HCT116 (cell line): ENCODE measurements around the gene HOXA13. TPM values are rescaled to one million over a fixed set of nuclear protein-coding genes. Genes with fewer than 3 reads are reported as not detected.
A peak's percentile ranks its signal among the peaks of the same experiment; 100 is the strongest.

Experiments
- ATAC-seq: fragments of 200-7000 bp; cut with Tn5 transposase; 2 replicates; pipeline ENCODE4 v1.9.1; 2020; ENCODE audit warnings: mild to moderate bottlenecking, moderate library complexity
- BruUV-seq: library from RNA; stranded (reverse); fragments of 400-500 nt; replicated peaks from 2 replicates; lab custom pipeline; 2021; lab: Mats Ljungman, UMichigan
- CTCF ChIA-PET: fragments of 300-600 bp; sonication (Branson Sonifier 250); formaldehyde crosslinking; loops from one replicate; lab custom pipeline; 2021; ENCODE audit warnings: antibody characterized with exemption; lab: Charles Lee
- POLR2A ChIA-PET: fragments of 300-600, 350-600 bp; sonication (Branson Sonifier 250); formaldehyde crosslinking; loops from one replicate; lab custom pipeline; 2021; ENCODE audit warnings: antibody characterized with exemption; lab: Charles Lee
- RAD21 ChIA-PET, 2 experiments: fragments of 300-600 bp; sonication (Branson Sonifier 250); formaldehyde crosslinking; loops; one replicate each; lab custom pipeline; 2023; ENCODE audit warnings: low total read pairs in 2 of 2; ENCODE audit not compliant: uncharacterized antibody in 2 of 2, unreplicated experiment in 2 of 2, low non-redundant PET in 1 of 2; lab: Charles Lee
- DNase-seq: peaks from one replicate; pipeline ENCODE4 v3.0.0-alpha.2; 2010; ENCODE audit warnings: low read depth, low spot score
- H2AFZ ChIP-seq: fragments of 200-600 bp; shearing (Covaris generic), sonication (generic); 2 replicates; pipeline ENCODE4 v1.6.1; 2017; ENCODE audit warnings: low read depth, mixed run types, mixed read lengths, antibody characterized with exemption, low read length; ENCODE audit not compliant: poor library complexity, severe bottlenecking
- H3K27ac ChIP-seq: 2 replicates; pipeline ENCODE4 v1.5.1; 2012; ENCODE audit warnings: low read depth, low read length
- H3K27me3 ChIP-seq: fragments of 200-600 bp; sonication (generic); 2 replicates; pipeline ENCODE4 v1.6.1; 2016; ENCODE audit warnings: mixed run types, low read length, mixed read lengths; ENCODE audit not compliant: insufficient read depth
- H3K36me3 ChIP-seq, 2 experiments: fragments of 200-500 bp in 1 of 2; fragments of 200-600 bp in 1 of 2; sonication (Bioruptor generic) in 1 of 2; sonication (generic) in 1 of 2; 2 replicates each; pipeline versions ENCODE4 v1.5.1 to v1.6.1; 2014 to 2016; ENCODE audit warnings: low read length in 2 of 2, inconsistent platforms in 1 of 2, mixed read lengths in 1 of 2, mixed run types in 1 of 2; ENCODE audit not compliant: insufficient read depth in 2 of 2, control insufficient read depth in 1 of 2
- H3K4me1 ChIP-seq, 2 experiments: fragments of 200-600 bp in 1 of 2; sonication (generic) in 1 of 2; 2 replicates each; pipeline versions ENCODE4 v1.5.1 to v1.6.1; 2012 to 2017; ENCODE audit warnings: low read length in 2 of 2, inconsistent platforms in 1 of 2, mild to moderate bottlenecking in 1 of 2, mixed read lengths in 1 of 2, mixed run types in 1 of 2, moderate library complexity in 1 of 2; ENCODE audit not compliant: insufficient read depth in 2 of 2, control insufficient read depth in 1 of 2
- H3K4me2 ChIP-seq: fragments of 200-600 bp; sonication (generic); 2 replicates; pipeline ENCODE4 v1.6.1; 2017; ENCODE audit warnings: mixed run types, low read length, mixed read lengths
- H3K4me3 ChIP-seq, 2 experiments: fragments of 200-600 bp in 1 of 2; sonication (generic) in 1 of 2; replicated peaks in 1 of 2; 2 replicates each; pipeline ENCODE4 v1.5.1; 2011 to 2016; ENCODE audit warnings: low read length in 2 of 2, control low read depth in 1 of 2, low read depth in 1 of 2, mild to moderate bottlenecking in 1 of 2, mixed read lengths in 1 of 2, mixed run types in 1 of 2
- H3K79me2 ChIP-seq: fragments of 200-600 bp; sonication (generic); 2 replicates; pipeline ENCODE4 v1.6.1; 2017; ENCODE audit warnings: mild to moderate bottlenecking, mixed run types, low read length, moderate library complexity, mixed read lengths; ENCODE audit not compliant: insufficient read depth
- H3K9ac ChIP-seq: fragments of 200-600 bp; sonication (generic); 2 replicates; pipeline ENCODE4 v1.6.1; 2016; ENCODE audit warnings: low read length, mixed read lengths
- H3K9me2 ChIP-seq: fragments of 200-600 bp; sonication (generic), shearing (Covaris generic); 2 replicates; pipeline ENCODE4 v1.6.1; 2017; ENCODE audit warnings: mixed run types, mild to moderate bottlenecking, moderate library complexity; ENCODE audit not compliant: insufficient read depth
- H3K9me3 ChIP-seq, 2 experiments: fragments of 200-500 bp in 1 of 2; fragments of 200-600 bp in 1 of 2; sonication (Bioruptor generic) in 1 of 2; sonication (generic) in 1 of 2; 2 replicates each; pipeline ENCODE4 v1.6.1; 2014 to 2017; ENCODE audit warnings: low read length in 2 of 2, mixed read lengths in 2 of 2, inconsistent platforms in 1 of 2, low read depth in 1 of 2, mild to moderate bottlenecking in 1 of 2, mixed run types in 1 of 2, moderate library complexity in 1 of 2; ENCODE audit not compliant: control insufficient read depth in 1 of 2, insufficient read depth in 1 of 2
- H4K20me1 ChIP-seq: fragments of 200-600 bp; sonication (generic), shearing (Covaris generic); 2 replicates; pipeline ENCODE4 v1.6.1; 2017; ENCODE audit warnings: mixed run types, mild to moderate bottlenecking, moderate library complexity; ENCODE audit not compliant: insufficient read depth
- CEBPB ChIP-seq: IDR thresholded peaks from 2 replicates; pipeline ENCODE4 v1.6.1; 2012; ENCODE audit warnings: low read depth
- ELF1 ChIP-seq: IDR thresholded peaks from 2 replicates; pipeline ENCODE4 v1.6.1; 2012; ENCODE audit warnings: low read depth, borderline replicate concordance
- FOSL1 ChIP-seq: IDR thresholded peaks from 2 replicates; pipeline ENCODE4 v1.6.1; 2012; ENCODE audit warnings: low read depth
- YY1 ChIP-seq: IDR thresholded peaks from 2 replicates; pipeline ENCODE4 v1.6.1; 2011; ENCODE audit warnings: low read length, low read depth, moderate library complexity, mild to moderate bottlenecking; ENCODE audit not compliant: insufficient replicate concordance; ENCODE audit errors: extremely low read depth
- intact Hi-C: fragments of 100-400 bp; cut with micrococcal nuclease; formaldehyde crosslinking; loops from 2 replicates; pipeline ENCODE4 v1.10.0; 2022
- total RNA-seq: library from RNA; stranded (reverse); gene quantifications from one replicate; pipeline ENCODE4 v1.2.1, GENCODE V29; 2021; ENCODE audit not compliant: unreplicated experiment
- TF ChIP-seq, protein P1 (sequence below), 3 experiments: fragments of 200-600 bp in 1 of 3; sonication (generic) in 1 of 3; IDR thresholded peaks in 2 of 3; conservative IDR thresholded peaks in 1 of 3; 2 replicates each; pipeline ENCODE4 v1.5.1; 2012 to 2017; ENCODE audit warnings: low read depth in 2 of 3, low read length in 2 of 3, antibody characterized with exemption in 1 of 3, borderline replicate concordance in 1 of 3, control low read depth in 1 of 3, mild to moderate bottlenecking in 1 of 3, mixed read lengths in 1 of 3, mixed run types in 1 of 3, moderate library complexity in 1 of 3; ENCODE audit not compliant: insufficient read depth in 1 of 3
- TF ChIP-seq, protein P2 (sequence below): IDR thresholded peaks from 2 replicates; pipeline ENCODE4 v1.6.1; 2011; ENCODE audit warnings: mild to moderate bottlenecking, low read length, moderate library complexity; ENCODE audit not compliant: insufficient replicate concordance; ENCODE audit errors: extremely low read depth
- TF ChIP-seq, protein P3 (sequence below): IDR thresholded peaks from 2 replicates; pipeline ENCODE4 v1.6.1; 2012; ENCODE audit warnings: low read depth

HOXA13 gene
- total RNA-seq, 1 experiment from 2014 or later: 3.6 TPM

DNA sequence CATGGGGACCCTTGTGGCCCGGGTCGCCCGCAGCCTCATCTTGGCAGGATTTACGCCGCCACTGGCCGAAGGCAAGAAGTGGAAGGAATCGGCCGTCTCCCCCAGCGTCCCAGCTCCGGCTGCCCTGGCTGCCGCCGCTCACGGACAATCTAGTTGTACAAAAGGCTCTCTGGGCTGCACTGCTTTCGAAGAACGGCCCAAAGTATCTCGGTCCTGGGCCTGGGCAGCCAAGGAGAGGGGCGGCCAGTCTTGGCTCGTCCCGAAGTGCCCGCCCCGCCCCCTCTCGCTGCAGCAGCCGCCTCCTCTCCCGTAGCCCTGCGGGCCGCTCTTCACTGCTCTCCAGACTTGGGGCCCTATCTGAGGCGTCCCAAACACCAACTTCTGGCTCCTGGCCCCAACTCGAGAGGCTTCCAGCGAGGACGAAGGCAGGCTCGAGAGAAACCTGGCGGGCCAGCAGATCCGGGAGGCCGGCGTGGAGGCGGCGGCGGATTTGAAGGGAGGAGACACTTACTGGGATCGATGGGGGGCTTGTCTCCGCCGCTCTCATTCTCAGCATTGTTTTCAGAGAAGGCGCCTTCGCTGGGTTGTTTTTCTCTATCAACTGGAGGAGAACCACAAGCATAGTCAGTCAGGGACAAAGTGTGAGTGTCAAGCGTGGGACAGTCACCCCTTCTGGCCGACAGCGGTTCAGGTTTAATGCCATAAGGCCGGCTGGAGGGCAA lies 35.4 kb downstream of the HOXA13 start:
- Histone ChIP-seq H3K4me1 (peaks cover 22 to 76% of the 10 kb centered on the region in 2 experiments), H3K4me3 (peak overlapping the region; percentile 77 to 84), H3K9ac (peak overlapping the region; percentile 89), H3K36me3 (peaks cover 0 to 4% of the 10 kb centered on the region in 2 experiments; a peak in 1 of 4 replicates), H3K4me2 (peak overlapping the region; percentile 97), H4K20me1 (no peaks in the 10 kb centered on the region), H3K9me2 (no peaks in the 10 kb centered on the region), H3K27me3 (no peaks in the 10 kb centered on the region), H3K9me3 (no peaks in the 10 kb centered on the region), H3K79me2 (peaks cover 78% of the 10 kb centered on the region), H3K27ac (peak overlapping the region; percentile 91), H2AFZ (no peak overlapping the region)
- RAD21 ChIA-PET: no interaction called here
- POLR2A ChIA-PET: interaction anchor here (1.4 kb wide), 1 partner anchor 15 kb away, joined by 4 read pairs; no protein-coding TSS in a partner anchor
- no peak for ATAC-seq
- DNase-seq: no peak
- CTCF ChIA-PET: interaction anchor here (1.4 kb wide), 1 partner anchor 14 kb away, joined by 4 read pairs; no protein-coding TSS in a partner anchor
- TF ChIP-seq, protein P1, sequence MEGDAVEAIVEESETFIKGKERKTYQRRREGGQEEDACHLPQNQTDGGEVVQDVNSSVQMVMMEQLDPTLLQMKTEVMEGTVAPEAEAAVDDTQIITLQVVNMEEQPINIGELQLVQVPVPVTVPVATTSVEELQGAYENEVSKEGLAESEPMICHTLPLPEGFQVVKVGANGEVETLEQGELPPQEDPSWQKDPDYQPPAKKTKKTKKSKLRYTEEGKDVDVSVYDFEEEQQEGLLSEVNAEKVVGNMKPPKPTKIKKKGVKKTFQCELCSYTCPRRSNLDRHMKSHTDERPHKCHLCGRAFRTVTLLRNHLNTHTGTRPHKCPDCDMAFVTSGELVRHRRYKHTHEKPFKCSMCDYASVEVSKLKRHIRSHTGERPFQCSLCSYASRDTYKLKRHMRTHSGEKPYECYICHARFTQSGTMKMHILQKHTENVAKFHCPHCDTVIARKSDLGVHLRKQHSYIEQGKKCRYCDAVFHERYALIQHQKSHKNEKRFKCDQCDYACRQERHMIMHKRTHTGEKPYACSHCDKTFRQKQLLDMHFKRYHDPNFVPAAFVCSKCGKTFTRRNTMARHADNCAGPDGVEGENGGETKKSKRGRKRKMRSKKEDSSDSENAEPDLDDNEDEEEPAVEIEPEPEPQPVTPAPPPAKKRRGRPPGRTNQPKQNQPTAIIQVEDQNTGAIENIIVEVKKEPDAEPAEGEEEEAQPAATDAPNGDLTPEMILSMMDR (IDR thresholded peaks at IDR 0.05 in 2 of 3, conservative IDR thresholded peaks at IDR 0.05 in 1 of 3; ENCODE audit: borderline replicate concordance in 1 of 3, insufficient read depth in 1 of 3, low read depth in 2 of 3, low read length in 2 of 3): peak in 2 of 3 experiments; percentile 23 to 30; a peak in 2 of 6 replicates
- TF ChIP-seq YY1: no peak
- intact Hi-C loops: loop anchor here (5.0 to 10.0 kb wide), 4 partner anchors 882 to 1597 kb away; partner anchors contain the start of genes CBX3 and HNRNPA2B1
- BruUV-seq: no TSS peak

DNA sequence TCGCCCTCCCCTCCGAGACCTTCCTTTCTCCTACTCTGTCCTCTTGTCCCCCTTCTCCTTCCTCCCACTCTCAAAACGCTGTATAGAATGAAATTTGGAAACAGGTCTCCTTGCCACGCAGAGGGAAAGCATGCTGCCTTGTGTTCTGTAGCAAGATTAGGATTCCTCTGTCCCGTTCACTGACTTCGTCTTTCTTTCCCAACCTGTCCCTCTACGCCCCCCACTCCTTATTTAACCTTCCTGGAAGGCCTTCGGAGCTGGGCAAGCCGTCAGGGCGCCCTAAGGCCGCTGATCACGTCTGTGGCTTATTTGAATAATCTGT lies 35.9 kb downstream of the HOXA13 start:
- Histone ChIP-seq H3K79me2 (peaks cover 73% of the 10 kb centered on the region), H3K4me2 (peak overlapping the region; percentile 97), H3K9me3 (no peaks in the 10 kb centered on the region), H4K20me1 (no peaks in the 10 kb centered on the region), H3K4me3 (peak overlapping the region; percentile 77 to 84), H2AFZ (no peak overlapping the region), H3K27ac (peak overlapping the region; percentile 91), H3K9me2 (no peaks in the 10 kb centered on the region), H3K4me1 (peaks cover 22 to 76% of the 10 kb centered on the region in 2 experiments), H3K9ac (peak overlapping the region; percentile 89), H3K36me3 (peaks cover 0 to 4% of the 10 kb centered on the region in 2 experiments; a peak in 1 of 4 replicates), H3K27me3 (no peaks in the 10 kb centered on the region)
- CTCF ChIA-PET: interaction anchor here (1.4 kb wide), 1 partner anchor 13 kb away, joined by 4 read pairs; no protein-coding TSS in a partner anchor
- POLR2A ChIA-PET: interaction anchor here (1.4 kb wide), 1 partner anchor 14 kb away, joined by 4 read pairs; no protein-coding TSS in a partner anchor
- intact Hi-C loops: loop anchor here (5.0 to 10.0 kb wide), 4 partner anchors 882 to 1597 kb away; partner anchors contain the start of genes CBX3 and HNRNPA2B1
- no TSS peak for BruUV-seq
- DNase-seq (no peak), ATAC-seq (no peak)
- RAD21 ChIA-PET: no interaction called here
- TF ChIP-seq ELF1 (no peak), FOSL1 (no peak), CEBPB (no peak)
- TF ChIP-seq, protein P2, sequence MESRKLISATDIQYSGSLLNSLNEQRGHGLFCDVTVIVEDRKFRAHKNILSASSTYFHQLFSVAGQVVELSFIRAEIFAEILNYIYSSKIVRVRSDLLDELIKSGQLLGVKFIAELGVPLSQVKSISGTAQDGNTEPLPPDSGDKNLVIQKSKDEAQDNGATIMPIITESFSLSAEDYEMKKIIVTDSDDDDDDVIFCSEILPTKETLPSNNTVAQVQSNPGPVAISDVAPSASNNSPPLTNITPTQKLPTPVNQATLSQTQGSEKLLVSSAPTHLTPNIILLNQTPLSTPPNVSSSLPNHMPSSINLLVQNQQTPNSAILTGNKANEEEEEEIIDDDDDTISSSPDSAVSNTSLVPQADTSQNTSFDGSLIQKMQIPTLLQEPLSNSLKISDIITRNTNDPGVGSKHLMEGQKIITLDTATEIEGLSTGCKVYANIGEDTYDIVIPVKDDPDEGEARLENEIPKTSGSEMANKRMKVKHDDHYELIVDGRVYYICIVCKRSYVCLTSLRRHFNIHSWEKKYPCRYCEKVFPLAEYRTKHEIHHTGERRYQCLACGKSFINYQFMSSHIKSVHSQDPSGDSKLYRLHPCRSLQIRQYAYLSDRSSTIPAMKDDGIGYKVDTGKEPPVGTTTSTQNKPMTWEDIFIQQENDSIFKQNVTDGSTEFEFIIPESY: no peak
- TF ChIP-seq, protein P3, sequence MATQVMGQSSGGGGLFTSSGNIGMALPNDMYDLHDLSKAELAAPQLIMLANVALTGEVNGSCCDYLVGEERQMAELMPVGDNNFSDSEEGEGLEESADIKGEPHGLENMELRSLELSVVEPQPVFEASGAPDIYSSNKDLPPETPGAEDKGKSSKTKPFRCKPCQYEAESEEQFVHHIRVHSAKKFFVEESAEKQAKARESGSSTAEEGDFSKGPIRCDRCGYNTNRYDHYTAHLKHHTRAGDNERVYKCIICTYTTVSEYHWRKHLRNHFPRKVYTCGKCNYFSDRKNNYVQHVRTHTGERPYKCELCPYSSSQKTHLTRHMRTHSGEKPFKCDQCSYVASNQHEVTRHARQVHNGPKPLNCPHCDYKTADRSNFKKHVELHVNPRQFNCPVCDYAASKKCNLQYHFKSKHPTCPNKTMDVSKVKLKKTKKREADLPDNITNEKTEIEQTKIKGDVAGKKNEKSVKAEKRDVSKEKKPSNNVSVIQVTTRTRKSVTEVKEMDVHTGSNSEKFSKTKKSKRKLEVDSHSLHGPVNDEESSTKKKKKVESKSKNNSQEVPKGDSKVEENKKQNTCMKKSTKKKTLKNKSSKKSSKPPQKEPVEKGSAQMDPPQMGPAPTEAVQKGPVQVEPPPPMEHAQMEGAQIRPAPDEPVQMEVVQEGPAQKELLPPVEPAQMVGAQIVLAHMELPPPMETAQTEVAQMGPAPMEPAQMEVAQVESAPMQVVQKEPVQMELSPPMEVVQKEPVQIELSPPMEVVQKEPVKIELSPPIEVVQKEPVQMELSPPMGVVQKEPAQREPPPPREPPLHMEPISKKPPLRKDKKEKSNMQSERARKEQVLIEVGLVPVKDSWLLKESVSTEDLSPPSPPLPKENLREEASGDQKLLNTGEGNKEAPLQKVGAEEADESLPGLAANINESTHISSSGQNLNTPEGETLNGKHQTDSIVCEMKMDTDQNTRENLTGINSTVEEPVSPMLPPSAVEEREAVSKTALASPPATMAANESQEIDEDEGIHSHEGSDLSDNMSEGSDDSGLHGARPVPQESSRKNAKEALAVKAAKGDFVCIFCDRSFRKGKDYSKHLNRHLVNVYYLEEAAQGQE: no peak
